Embryonic facial prominence (tissue), 1 donor: ENCODE data around the gene PDXP.
"Not testable (repeated sequence)": the region's sequence is repeated elsewhere in the genome, so short reads cannot be mapped to it uniquely, and the experiment has no call there.

Experiments
- DNase-seq: peaks from one replicate; pipeline ENCODE4 v3.0.0-alpha.2; 2016; ENCODE audit errors: extremely low spot score

PDXP gene

GRCh38 chr22:37674951-37675929, 16.7 kb downstream of the PDXP start, which contains the start of gene LGALS1:
TSS of gene LGALS1 (plus strand) at chr22:37675636. CDS start at chr22:37675703, 67 bp downstream.
- DNase-seq, result peak; percentile 88

GRCh38 chr22:37675930-37676735, 17.6 kb downstream of the PDXP start:
- no peak for DNase-seq

- peak; percentile 87 for DNase-seq
Measured at GRCh38 chr22:37676736-37677492, 18.4 kb downstream of the PDXP start.

- DNase-seq, result no peak
Measured at GRCh38 chr22:37677493-37677974, 19.0 kb downstream of the PDXP start.

GRCh38 chr22:37678372-37678771, 19.8 kb downstream of the PDXP start:
- DNase-seq, result no peak

- DNase-seq, result no peak
Measured at GRCh38 chr22:37679670-37680069, 21.1 kb downstream of the PDXP start.

GRCh38 chr22:37680191-37680851, 21.8 kb downstream of the PDXP start:
- no peak for DNase-seq

- no peak for DNase-seq
Measured at GRCh38 chr22:37681001-37681424, 22.5 kb downstream of the PDXP start.

- DNase-seq, result no peak
Measured at GRCh38 chr22:37681556-37682049, 23.1 kb downstream of the PDXP start.

GRCh38 chr22:37684803-37685615, 26.5 kb downstream of the PDXP start:
- no peak for DNase-seq

- DNase-seq, result peak; percentile 84
Measured at GRCh38 chr22:37686002-37686982, 27.8 kb downstream of the PDXP start, which contains the start of gene NOL12. TSS of gene NOL12 (plus strand) at chr22:37686343. CDS start at chr22:37686393, 50 bp downstream.

- no peak for DNase-seq
Measured at GRCh38 chr22:37690407-37690806, 31.9 kb downstream of the PDXP start.

- no peak for DNase-seq
Measured at GRCh38 chr22:37690901-37691504, 32.5 kb downstream of the PDXP start.

- no peak for DNase-seq
Measured at GRCh38 chr22:37692627-37693285, 34.2 kb downstream of the PDXP start.

- not testable (repeated sequence) for DNase-seq
Measured at GRCh38 chr22:37694131-37694530, 35.6 kb downstream of the PDXP start.

GRCh38 chr22:37696260-37696656, 37.7 kb downstream of the PDXP start:
- DNase-seq, result not testable (repeated sequence)
